Measurements from ENCODE around the gene FAM83E.

Gene FAM83E

DNA sequence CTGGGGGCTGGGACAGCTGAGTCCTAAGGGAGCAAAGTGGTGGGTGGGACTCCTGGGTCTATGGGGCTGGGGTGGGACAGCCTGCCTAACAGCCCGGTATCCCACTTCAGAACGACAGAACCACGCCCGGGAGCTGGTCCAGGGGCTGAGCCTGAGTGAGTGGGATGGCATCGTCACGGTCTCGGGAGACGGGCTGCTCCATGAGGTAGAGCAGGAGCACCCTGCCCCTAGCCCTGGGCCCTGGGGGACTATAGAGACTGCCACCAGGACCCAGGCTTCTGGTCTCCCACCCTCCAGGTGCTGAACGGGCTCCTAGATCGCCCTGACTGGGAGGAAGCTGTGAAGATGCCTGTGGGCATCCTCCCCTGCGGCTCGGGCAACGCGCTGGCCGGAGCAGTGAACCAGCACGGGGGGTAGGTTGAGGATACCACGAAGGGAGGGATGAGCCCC is 13.0 kb upstream of the FAM83E start:
- no peak for DNase-seq

DNA sequence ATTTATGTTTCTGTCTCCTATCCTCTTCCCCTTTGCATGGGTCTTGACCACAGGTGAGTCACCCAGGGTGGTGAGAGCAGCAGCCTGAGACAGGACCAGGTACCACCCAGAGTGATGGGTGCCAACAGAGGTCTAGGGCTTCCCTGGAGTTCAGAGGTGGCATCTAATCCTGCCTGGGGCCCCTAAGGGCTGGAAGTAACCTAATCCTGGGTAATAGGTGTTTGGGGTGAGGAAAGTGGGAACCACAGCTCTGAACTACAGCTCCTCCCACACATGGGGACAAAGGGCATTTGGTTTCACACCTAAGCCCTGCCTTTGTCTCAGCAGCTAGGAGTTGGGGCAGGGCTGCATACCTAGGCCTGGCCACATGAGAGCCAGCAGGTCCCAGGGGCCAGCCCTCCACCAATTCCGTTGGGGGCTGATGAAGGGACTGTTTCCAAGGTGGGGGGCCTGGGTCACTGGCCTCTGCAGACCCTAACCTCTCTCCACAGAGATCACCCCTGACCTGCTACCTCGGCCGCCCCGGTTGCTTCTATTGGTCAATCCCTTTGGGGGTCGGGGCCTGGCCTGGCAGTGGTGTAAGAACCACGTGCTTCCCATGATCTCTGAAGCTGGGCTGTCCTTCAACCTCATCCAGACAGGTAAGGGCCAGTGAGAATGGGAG is 12.5 kb upstream of the FAM83E start:
- DNase-seq = no peak

DNA sequence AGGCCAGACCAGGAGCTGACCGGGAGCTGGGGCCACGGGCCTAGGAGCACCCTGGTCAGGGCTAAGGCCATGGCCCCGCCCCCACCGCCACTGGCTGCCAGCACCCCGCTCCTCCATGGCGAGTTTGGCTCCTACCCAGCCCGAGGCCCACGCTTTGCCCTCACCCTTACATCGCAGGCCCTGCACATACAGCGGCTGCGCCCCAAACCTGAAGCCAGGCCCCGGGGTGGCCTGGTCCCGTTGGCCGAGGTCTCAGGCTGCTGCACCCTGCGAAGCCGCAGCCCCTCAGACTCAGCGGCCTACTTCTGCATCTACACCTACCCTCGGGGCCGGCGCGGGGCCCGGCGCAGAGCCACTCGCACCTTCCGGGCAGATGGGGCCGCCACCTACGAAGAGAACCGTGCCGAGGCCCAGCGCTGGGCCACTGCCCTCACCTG is 11.0 kb upstream of the FAM83E start:
- no peak for DNase-seq

DNA sequence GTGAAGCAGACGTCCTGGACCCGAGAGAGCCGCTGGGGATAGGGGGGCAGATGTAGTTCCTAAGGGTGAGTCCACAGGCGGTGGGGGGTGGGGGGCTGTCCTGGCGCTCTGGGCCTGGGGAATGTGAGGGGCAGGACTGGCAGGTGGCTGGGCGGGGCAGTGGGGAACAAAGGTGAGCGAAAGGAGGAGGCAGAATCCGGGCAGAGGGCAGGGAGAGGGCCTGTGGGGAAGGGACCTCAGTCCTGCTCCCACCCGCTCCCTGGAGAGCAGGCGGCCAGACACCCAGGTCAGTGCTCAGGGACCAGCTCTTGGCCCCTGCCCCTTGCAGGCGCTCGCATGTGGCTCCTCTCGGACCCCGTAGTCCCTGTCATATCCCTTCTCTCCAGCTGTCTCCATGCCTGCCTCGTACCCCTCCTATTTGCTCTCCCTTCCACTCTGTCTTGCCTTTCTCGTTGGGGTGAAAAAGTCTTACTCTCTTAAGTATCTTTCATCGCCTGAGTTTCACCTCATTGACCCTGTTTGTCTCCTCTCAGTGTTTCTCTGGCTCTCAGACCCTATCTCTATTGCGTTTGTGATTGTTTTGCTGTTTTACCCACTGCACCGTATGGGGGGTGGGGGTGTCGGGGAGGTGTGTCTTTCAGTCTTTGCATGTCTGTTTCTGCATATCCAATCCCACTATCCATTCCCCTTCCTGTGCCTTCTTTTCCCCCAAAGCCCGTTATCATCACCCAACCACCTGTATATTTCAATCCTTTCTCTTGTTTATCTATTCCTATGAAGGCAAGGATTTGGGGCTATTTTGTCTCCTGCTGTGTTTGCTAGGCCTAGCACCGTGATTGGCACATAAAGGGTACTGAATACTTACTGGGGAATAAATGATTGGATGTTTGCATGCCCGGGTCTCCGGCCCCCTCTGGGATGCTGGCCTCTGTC is 10.2 kb upstream of the FAM83E start:
- DNase-seq = no peak

DNA sequence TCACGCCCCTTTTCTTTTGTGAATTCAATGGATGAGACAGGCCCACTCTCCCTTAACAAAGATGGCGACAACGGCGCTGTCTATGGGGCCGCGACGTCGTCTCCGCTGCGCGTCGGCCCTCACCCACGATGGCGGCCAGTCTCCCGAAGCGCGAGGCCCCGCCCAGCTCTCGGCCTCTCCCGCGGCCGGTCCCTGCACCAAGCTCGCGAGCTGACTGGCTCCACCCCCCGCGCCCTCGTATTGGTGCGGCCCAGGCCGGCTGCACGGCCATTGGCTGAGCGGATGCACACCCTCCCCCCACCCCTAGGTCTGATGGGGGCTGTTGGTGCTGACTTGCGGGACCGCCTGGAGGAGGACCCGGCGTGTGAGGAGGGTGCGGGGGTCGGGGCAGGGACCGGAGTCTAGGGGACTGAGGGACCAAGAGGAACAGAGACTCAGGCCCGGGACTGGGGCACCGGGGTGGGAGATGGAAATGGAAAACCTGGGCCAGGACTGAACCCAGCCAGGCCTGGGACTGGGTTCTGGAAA is 9.3 kb upstream of the FAM83E start:
- peak; percentile 81 to 84 for DNase-seq

DNA sequence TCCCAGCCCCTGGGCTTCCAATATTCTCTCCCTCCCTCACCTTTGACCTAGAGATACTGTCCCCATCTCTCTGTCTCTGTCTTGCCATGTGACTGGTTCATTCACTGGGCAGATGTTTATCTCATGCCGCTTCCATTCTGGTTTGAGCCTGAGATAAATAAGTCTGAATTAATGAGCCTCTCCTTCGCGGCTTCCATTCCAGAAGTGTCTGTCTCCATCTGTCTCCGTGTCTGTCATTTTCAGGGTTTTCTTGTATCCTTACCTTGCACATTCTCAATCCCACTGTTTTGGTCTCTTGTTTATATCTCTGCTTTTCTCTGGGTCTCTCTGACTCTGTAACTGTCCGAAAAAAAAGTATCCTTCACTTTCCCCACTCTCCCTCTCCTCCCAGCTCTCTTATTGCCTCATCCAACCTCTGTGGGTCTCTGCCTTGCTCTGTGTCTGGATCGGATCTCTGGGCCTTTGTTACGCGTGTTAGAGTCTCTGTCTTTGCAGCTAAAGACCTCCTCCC is 8.7 kb upstream of the FAM83E start:
- no peak for DNase-seq

DNA sequence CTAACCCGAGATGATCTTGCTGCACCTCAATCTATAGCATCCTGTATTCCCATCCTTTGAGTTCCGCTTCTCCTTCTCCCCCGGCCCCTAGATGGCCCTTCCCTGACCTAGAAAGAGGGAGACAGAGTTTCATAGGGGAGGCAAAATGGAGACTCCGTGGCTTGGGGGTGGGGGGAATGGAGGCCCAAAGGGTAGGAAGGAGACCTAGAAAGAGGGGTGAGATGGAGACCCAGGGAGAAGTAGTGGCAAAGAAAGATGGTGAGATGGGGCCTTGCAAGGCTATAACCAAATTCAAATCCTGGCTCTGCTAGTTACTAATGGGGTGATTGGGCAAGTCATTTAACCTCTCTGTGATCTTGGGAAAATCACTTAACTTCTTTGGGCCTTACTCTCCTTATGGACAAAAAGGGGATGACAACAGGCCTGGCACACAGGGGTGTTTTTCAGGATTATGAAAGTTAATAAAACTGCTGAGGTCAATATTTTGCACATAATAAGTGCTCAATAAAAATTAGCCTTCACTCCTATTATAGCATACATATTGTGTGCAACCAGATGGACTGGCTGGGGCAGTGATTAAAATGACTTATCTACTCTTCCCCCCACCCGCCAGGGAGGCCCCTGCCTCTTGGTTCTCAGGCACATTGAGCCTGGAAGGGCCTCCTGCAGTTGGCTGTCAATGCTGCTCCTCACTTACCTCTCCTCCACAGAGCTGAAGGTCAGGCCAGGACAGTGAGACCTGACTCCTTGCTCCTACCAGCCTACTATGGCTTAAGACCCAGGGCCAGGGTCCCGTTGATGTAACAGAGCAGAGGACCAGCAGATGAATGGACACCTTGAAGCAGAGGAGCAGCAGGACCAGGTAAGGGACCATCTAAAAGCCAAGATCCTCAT is 5.1 kb upstream of the FAM83E start:
- no peak for DNase-seq

DNA sequence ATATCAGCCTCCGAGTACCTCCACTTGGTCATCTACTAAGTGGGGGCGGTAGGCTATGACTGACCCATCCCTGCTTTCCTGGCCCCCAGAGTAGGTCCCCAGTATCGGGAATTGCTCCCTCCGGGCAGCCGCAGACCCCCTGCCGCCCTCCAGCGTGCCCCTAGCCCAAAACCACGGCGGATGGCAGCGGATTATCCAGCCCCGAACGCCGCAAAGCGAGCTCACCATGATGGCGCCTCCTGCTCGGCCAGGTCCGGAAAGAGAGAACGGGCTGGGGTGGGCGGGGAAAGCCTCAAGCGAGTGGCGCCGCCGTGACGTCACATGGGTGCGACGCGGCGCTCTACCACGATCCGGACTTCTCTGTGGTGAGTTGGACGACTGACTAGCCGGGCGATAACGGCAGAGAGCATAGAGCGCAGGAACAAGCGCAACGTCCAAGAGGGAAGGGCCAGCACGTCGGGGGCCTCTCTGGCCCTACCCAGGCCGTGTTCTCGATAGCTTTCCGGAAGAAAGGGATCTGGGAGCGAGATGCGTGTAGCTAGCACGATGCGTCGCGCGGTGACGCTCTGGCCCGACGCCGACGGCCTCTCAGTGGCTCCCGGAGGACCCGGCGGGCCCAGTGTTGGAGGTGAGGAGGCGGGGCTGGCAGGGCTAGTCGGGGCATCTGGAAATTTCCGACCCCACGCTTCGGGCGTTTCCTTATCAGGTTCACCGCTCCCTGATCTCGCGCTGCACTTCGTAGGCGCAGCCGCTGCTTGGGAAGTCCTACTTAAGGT is 4.2 kb upstream of the FAM83E start, which contains the start of the genes RPL18 and SPHK2:
RPL18 (minus strand) TSS at position 263 of the 776 bp plus-strand sequence; CDS start at position 228, 35 bp downstream.
SPHK2 (plus strand) TSS at position 591 of the 776 bp plus-strand sequence. CDS start 1,009 bp downstream, outside the sequence.
- peak; percentile 98 to 99 for DNase-seq

DNA sequence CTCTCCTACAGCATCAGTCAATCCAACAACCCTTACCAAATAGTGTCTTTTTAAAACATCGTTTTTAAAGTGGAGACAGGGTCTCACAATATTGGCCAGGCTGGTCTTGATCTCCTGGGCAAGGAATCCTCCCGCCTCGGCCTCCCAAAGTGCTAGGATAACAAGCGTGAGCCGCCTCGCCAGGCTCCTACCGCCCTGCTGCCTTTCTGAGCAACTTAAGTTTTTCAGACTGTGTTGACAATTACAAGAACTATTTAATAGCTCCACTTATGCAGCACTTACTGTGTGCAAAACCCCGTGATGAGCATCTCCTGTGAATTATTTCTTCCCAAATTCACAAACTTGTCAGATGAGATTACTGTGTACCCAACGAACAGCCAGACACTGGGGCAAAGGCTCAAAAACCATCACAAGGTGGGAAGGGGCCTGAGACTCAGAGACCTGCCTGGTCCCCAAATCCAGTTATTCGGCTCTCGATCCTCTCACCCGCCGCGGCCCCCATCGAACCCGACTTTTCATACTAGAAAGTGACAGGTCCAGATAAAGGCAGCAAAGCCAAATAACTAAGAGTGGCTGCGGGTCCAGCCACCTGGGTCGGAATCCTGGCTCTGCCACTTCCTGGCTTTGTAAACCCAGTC is 3.5 kb upstream of the FAM83E start:
- no peak for DNase-seq

DNA sequence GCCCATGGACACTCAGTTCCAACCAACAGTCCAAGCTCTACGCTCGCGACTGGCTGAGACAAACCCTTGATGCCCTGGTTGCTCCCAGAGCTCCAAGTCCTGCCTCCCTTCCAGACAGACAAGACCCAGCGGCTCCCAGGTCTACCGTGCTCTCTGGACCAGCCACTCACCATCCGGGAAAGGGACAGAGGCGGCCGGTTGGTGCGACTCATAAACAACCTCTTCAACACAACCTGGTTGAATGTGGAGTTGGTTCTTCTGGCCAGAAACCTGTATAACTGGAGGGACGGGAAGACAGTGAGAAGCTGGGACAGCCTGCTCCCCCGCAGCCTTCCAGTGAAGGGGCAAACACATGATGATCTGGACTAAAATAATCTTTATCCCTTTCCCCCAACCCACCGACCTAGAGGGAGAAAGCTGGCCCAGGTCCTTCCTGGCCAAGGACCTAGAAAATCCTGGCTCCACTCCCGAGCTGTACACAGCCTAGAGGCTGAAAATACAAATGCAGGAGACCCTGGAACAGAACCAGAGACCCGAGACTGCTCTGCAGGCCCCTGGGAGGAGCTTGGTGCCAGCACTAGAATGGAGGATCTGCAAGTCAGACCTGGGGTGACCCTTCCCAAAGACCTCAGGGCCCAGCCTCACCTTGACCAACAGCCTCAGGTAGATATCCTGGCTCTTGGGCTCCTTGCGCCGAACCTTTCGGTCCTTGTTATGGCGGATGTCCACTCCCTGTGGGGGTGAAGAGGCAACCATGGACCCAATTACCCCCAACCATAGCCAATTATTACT is 2.5 kb upstream of the FAM83E start:
- no peak for DNase-seq

DNA sequence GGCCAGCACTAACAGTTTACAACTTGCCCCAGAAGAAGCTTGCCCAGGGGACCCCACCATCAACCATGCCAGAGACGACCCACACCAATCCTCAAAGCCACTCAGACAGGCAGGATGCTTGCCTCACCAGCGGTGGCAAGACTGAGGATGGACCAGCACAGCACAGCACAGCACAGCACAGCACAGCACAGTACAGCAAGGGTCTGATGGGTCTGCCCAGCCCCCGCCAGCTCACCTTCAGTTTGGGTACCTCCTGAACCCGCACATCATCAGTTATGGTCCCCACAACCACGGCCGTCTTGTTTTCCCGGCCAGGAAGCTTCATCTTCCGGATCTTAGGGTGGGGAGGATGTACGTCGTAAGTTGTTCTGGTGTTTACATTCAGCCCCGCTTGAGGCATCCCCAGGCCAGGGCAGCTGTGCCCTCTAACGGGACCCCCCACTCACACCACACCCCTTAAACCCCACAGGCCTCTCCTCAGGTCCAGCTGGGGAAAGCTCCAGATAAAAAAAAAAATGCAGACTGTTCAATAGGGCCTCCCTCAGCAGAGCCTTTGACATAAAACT is 1.7 kb upstream of the FAM83E start:
- DNase-seq = no peak

DNA sequence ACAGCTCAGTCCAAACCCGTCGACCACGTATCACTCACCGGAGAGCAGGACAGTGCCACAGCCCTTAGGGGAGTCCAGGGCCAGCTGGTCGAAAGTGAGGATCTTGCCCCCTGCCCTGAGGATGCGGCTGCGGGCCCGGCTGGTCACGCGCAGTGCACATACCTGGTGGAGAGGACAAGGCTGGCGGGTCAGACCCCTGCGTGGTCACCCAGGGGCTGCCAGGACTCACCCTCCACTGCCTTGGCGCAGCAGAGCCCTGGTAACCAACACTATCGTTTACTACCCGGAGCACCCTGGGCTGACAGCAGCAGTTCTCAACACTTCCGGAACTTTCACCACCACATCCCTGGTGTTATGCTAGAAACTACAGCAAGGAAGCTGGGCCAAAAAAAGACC is 1.2 kb upstream of the FAM83E start:
- no peak for DNase-seq

DNA sequence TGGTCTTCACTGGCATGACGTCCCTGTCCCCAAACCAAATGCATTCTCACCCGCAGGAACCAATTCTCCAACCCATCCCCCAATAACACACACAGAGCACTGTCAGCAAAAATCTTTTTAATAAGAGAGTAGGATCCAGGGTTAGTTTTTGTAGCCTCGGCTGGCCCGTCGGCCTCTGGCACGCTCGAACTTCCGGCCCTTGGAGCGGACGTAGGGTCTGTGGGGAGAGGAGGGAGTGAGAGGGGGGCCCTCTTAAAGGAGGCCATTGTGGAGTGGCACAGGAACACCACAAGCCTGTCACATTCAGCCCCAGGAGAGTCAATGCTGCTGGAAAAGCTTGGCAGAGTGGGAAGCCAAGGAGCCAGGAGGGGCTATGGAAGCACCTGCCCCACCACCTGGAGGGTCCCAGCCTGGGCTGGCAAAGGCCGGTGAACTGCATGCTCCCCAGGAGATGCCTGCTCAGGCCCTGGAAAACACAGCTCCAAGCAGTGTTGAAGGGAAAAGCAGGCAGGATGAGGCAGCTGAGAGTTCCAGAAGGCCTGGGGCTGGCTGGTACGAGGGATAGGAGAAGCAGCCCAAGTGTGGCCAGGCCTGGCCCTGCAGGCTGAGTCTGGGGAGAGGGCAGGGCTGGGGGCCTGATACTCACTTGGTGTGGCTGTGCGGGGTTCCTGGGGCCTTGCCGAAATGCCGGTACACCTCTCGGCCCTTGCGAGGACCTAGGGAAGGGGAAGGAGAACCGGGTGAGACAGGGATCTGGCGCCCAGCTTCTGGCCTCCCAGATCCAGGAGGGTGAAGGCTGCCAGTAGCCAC is 560 bp upstream of the FAM83E start:
- DNase-seq = no peak

DNA sequence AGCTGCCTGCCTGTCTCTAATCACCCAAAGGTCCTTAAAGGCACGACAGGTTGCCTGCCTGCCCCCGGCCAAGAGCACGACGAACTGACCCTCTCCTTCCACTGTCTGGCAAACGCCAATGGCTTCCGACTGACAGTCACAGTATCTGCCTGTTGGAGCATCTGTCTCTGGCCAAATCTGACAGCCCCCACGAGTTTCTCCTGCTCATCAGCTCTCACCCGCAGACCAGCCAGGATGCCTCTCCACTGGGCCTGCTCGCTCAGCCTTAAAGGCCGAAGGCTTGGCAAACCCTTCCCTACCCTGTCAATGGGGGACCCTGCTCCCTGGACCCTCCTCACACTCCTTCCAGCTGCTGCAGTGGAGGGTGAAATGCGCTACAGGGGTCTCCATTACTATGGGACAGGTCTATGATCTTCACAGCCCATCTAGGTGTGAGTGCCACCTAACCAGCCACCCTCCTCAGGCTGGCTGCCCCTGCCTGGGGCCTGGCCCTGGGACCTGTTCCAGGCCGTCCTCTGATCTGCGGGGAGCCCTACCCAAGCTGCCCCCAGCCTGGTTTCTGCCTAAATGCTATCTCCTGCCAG is 932 bp downstream of the FAM83E start:
- no peak for DNase-seq

DNA sequence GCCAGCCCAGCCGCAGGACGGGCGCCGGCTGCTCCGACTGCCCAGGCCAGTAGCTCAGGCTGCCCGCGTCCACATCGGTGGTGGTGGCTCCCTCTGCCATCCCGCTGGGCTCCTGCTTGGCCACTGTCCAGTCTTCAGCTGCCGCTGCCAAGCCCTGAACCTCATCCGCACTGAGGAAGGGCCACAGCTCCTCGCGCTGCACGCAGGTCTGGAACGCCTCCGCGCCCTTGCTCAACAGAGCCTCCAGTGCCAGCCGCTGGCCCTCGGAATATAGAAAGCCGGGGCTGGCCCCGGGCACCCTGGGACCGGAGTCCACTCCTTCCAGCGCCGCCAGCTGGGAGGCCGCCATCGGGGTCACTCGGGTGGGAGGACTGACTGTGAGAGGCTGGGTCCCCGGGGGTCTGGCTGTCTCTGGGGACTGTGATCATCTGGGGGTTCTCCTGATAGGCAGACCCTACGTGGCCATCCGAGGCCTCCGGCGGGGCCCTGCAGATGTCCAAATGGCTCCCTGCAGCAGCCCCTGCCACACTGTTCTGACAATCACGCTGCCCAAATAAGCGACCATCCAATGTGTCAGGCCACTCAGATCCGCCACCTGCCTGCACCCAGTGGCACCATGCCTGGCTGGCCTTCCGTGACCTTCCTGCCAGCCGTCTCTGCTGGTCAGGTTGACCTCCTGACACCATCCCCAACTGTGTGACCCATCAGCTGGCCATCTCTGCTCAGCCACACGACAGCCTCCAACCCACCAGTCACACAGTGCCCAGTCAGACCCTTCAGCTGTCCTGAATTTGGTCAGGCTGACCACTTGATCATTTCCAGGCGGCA is 1.6 kb downstream of the FAM83E start:
- no peak for DNase-seq

DNA sequence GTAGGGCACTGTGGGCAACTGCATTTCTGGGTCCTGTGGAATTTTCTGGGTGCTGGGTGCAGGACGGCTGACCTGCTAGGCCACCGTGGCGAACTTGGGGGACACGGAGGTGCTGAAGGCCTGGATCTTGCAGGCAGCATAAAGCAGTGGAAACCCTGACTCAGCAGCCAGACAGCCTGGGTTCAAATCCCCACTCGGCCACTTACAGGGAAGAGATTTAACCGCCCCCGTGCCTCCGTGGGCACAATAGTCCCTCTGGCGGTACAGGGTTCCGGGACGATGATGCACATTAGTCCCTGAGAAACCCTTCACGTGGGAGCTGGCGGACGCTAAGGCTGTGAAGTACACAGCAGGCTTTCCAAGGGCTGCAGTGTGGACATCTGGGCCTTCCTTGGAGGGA is 3.0 kb downstream of the FAM83E start:
- DNase-seq = no peak

DNA sequence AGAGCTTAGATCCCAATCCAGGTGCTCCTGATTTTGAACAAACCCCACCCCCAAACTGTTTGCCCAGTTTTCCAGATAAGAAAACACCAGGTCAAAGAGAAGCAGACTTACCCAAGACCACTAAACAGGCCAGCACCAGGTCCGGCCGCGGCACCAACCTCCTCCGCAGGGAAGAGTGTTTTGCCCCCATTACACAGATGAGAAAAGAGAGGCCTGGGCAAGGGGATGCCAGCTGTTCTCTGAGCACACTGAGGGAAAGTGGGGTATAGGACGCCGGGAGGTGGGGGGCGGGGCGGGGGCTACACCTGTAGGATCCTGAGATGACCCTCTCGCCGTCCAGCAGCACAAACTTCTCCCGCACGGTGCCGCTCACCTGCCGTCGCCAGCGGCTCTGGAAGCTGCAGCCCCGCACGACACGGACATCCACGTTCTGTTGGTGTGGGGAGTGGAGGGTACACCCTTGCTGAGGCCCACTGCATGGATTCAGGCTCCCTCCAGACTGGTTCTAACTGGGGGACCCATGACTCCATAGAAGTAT is 5.2 kb downstream of the FAM83E start:
- no peak for DNase-seq

Measured in AML-193 (cell line).